ENCODE data around the gene ABHD8.

The ABHD8 gene

DNA sequence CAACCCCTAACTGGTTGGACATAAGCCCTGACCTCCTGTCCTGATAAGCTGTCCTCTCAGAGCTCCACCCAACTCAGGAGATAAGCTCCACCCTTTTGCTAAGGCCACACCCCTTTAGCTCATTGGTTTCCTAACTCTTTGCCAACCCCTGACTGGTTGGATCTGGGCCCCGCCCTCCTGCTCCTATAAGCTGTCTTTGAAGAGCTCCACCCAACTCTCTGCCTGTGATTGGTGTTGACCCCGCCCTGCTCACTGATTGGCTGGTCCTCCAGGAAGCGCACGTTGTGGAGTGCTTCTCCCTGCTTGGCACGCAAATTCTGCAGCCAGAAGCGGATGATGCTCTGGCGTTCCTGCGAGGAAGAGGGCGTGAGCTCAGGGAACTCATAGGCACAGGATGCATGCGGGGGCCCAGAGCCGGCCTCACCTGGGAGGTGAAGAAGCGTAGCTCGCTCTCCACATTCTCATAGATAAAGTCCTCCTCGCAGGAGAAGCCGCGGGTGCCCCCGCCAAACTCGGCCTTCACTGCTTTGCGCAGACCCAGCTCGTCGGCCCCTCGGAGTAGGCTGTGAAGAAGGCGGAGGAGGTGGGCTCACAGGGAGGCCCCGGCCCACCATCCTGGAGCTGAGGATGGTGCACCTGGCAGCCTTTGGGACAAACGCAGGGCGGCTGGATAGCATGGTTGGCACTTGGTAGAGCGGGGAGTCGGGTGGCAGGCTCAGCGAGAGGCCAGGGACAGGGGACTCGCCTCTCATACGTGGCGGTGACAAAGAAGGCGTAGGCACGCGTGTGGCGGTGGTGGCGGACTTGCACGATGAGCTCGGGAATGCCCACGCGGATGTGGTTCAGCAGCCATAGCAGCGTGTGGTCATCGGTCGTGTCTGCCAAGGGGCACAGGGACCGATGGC lies 29.7 kb upstream of the ABHD8 start:
- no peak for DNase-seq

DNA sequence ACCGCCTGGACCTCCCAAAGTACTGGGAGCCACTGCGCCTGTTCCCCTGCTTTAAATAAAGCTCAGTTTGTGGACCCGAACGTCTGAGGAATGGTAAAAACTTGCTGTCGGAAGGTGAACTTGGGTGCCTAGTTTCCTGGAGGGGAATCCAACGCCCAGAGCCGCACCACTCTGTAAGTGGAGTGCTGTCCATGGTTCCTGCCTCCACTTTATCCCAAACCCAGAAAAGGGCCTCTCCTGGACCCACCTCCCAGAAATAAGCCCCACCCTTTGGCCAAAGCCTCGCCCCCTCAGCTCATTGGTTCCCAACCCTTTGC lies 29.1 kb upstream of the ABHD8 start:
- no peak for DNase-seq

DNA sequence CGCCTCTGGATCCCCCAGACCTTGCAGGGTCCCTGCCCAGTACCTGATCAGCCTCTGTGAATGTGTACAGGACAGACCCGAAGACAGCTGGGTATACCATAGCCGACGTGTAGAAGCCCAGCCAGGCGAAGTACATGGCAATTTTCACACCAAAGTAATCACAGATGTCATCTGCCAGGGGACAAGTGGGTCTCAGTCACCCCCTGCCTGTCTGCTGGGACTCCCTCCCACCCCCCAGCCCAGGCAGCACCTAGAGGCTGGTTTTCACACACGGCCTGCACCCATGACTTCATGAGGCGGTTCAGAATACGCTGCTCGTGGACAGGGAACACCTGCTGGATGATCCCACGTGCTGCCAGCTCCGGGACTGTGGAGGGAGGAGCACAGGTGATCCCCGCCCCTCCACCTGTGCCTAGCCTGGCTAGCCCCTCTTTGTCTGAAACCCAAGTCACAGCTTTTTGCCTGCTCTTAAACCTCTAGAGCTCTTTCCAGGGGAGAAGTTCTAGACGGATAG lies 27.9 kb upstream of the ABHD8 start:
- no peak for DNase-seq

- DNase-seq = no peak
These were observed 27.2 kb upstream of the ABHD8 start for GRCh38 chr19:17330262-17331044.

DNA sequence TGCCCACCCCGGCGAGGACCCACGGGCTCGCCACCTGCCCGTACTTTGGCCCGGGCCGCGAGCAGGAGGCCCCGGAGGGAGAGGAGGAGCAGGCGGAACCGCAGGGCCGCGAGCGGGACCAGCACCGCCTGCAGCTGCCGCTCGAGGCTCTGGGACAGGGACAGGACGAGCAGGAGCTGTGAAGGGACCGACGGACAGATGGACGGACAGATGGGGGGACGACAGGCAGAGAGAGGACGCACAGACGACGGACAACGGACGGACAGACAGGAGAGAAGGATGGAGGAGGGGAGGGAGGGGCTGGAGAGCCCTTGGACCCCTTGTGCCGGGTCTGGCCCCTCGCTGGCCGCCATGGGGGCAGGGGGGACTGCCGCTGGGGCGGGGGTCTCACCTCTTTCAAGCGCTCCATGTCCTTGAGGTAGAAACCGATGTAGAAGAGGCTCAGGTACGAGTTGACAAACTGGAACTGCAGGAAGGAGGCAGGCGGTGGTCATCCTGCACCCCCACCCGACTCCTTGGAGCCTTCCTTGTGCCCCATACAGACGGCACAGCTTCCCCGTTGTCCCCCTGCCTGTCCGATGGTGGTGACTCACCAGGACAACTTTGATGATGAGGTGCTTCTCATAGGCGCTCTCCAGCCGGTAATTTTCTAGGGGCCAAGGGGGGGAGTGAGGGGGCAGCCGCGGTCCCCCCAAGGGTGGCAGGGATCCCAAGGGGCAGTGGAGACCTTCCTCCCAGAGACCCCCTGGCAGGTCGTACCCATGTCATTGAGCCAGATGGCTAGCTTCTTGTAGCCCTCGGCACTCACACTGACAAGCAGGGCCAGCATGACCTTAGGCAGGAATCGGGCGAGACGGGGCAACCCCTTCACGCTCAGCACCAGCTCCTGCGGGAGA lies 26.4 kb upstream of the ABHD8 start:
- DNase-seq = no peak

DNA sequence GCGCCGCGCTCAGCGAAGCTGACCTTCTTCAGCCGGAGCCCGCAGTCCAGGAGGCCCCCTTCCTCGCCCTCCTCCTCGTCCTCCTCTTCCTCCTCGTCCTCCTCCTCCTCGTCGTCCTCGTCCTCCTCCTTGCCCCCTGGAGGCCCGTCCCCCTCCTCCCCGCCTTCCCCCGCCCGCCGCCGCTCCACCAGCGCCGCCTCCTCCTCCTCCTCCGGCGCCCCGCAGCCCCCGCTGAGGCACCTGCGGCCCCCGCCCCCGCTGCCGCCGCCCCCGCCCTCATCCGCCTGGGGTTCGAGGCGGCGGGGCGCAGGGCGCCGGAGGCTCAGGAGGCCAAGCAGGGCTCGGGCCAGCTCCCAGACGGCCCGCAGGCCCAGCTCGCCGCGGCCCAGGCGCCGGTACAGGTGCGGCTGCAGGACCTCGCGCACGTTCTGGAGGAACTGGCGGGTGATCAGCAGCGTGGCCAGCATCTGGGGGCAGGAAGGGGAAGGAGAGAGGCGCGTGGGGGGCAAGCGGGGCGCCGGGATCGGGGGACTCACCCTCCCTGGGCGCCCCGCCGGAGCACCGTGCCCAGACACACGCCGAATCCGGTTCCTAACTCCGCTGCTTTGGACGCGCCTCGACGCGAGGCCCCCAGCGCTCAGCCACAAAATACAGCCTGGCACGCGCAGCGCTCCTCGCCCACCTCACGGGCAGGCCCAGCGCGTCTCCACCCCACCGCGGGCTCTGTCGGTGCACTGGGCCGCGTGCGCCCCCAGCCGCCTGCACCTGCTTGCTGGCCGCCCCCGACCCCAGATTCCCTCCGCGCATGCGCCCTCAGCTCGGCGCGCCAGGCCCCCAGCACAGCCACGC lies 25.5 kb upstream of the ABHD8 start:
- no peak for DNase-seq

- DNase-seq = no peak
These were observed 24.7 kb upstream of the ABHD8 start for GRCh38 chr19:17327654-17328516.

DNA sequence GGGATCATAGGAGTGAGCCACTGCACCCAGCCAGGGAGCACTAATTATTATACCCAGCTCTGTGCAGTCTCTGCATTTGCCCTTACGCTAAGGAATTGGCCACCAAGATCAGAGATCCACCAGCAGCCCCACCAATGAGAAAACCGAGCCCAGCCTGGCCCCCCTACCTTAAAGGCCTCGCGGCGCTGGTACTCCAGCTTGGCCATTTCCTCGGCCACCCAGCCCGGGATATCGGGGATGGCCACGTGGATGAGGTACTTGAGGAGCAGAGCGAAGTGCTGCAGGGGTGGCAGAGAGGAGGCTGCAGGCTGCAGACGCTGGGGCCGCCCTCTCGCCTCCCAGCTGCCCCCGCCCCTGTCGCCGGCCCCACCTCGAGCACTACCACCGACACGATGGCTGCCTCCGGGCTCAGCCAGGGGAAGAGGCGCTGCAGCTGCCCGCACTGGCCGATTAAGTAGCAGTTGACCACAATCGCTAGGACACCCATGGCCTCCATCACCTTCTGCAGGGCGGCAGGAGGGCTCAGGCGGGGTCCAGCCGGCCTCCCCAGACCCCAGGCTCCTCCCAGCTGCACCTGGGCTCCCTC lies 23.9 kb upstream of the ABHD8 start:
- no peak for DNase-seq

DNA sequence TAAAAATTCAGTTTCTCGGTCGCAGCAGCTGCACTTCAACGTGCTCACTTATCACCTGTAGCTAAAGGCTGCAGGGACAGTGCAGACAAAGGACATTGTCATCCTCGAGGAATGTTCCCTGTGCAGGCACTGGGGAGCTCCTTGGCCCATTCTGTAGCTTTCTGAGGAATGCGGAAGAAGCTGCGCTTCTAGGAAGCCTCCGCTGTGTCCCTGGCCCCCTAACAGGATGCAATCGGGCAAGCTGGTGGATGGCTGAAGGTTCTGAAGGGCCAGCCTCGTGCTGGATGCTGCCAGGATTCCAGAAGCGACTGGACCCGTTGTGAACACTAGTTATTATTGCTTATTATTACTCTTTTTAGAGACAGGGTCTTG lies 23.4 kb upstream of the ABHD8 start:
- DNase-seq = no peak

GRCh38 chr19:17325881-17326594 lies 22.8 kb upstream of the ABHD8 start:
- no peak for DNase-seq

GRCh38 chr19:17325133-17325532 lies 21.9 kb upstream of the ABHD8 start:
- no peak for DNase-seq

- DNase-seq = no peak
These were observed 21.3 kb upstream of the ABHD8 start for GRCh38 chr19:17324357-17325114.

- DNase-seq = no peak
These were observed 20.7 kb upstream of the ABHD8 start for GRCh38 chr19:17323964-17324332.

GRCh38 chr19:17323300-17323963 lies 20.2 kb upstream of the ABHD8 start:
- no peak for DNase-seq

DNA sequence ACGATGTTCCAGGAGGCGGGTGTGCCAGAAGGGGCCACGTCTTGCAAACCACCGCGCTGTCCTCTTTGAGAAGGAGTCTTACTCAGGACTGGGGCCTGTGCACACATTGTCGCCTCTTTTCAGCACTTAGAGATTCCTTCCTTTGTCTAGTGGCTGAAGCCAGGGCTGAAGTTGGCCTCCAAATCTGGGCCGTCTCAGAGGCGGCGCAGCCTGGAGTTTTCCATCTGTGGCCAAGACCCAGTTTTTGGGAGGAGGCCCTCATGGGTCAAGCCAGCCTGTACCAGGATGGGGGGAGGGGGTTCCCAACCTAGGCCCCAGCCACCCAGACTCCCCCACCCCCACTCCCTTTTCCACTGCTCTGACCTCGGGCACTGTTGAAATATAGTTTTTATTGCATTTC lies 19.6 kb upstream of the ABHD8 start:
- DNase-seq = no peak

DNA sequence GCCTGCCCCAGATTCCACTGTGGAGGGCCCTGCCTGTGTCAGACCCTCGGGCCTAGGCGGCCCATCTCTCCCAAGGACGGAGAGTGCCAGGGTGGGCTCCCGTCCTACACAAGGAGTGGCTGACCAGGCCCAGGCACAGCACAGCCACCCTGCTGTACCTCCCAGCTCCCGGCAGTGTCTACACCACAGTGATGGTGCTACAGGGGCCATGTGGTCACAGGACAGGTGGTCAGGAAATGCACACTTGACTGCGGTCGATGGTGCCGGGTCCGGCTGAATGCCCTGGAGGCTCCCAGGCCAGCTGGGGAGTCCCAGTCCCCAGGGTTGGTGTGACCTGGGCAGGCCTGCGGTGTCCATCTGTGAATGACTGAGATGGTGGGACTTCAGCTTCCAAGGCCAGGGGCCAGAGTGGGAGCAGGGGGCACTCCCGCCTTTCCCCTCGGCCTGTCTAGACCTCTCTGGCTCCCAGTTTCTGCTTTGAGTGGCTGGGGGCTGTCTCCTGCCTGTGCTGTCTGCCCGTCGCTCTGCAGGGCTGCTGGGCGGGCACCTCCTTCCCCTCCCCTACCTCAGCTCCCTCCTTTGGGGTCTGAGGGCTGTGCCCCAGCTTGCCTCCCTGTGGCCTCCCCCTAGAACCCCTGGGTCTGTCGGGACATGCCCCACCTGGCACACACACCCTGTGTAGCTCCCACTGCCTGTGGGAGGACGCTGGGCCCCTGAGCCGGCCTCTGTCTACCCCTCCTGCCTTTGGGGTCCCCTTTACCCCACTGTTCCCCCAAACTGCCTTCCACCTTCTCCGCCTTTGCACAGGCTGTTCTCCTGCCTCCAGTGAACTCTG lies 18.6 kb upstream of the ABHD8 start:
- no peak for DNase-seq

GRCh38 chr19:17320435-17320834 lies 17.2 kb upstream of the ABHD8 start:
- DNase-seq = no peak
